ENCODE measurements around the gene LIPA.

LIPA gene

DNA sequence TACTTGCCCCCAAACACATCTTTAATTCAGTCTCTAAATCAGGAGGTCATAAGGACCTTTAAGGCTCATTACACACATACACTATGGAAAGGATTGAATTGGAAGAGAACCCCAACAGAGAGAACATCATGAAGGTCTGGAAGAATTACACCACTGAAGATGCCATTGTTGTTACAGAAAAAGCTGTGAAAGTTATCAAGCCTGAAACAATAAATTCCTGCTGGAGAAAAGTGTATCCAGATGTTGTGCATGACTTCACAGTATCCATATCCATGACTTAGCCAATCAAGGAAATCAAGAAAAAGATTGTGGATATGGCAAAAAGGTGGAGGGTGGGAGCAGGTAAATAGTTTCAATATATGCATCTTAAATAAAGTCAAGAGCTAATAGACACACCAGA is 13.7 kb downstream of the LIPA start:
- no peak for DNase-seq (ENCODE audit: low read depth)
- Histone ChIP-seq H3K36me3 (ENCODE audit: control insufficient read depth, insufficient read depth, low read length, severe bottlenecking) (peaks cover 20% of the 10 kb centered on the region), H3K9ac (ENCODE audit: low read length) (no peak overlapping the region), H3K4me1 (ENCODE audit: control insufficient read depth, insufficient read depth, low read length) (peaks cover 55% of the 10 kb centered on the region), H3K27me3 (replicated peaks; ENCODE audit: control insufficient read depth, insufficient read depth, low read length) (no peaks in the 10 kb centered on the region), H3K4me3 (ENCODE audit: low read length) (no peak overlapping the region), H3K9me3 (ENCODE audit: control insufficient read depth, low read length) (no peaks in the 10 kb centered on the region)

DNA sequence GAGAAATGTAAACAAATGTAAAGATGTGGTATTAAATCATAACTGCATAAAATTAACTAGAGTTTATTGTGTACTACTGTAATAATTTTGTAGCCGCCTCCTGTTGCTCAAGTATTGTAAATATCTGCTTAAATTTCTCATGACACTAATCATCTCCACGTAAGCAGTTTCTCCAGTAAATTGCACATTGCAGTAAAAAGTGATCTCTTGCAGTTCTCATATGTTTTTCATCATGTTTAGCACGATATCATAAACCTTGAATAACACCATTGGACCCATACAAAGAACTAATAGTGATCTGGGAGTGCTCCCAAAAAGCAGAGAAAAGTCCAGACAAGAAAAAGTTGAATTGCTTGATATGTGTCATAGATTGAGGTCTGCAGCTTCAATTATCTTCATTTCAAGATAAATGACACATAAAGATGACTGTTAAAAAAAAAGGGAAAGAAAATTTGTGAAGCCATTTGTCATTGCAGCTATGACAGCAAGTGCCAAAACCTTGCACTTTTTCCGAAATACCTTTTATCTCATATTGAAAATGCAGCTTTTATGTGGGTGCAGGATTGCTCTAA is 15.3 kb downstream of the LIPA start:
- peak; percentile 70 for DNase-seq (ENCODE audit: low read depth)
- Histone ChIP-seq H3K27me3 (replicated peaks; ENCODE audit: control insufficient read depth, insufficient read depth, low read length) (no peaks in the 10 kb centered on the region), H3K4me3 (ENCODE audit: low read length) (no peak overlapping the region), H3K4me1 (ENCODE audit: control insufficient read depth, insufficient read depth, low read length) (peaks cover 41% of the 10 kb centered on the region), H3K36me3 (ENCODE audit: control insufficient read depth, insufficient read depth, low read length, severe bottlenecking) (peaks cover 30% of the 10 kb centered on the region), H3K9me3 (ENCODE audit: control insufficient read depth, low read length) (no peaks in the 10 kb centered on the region), H3K9ac (ENCODE audit: low read length) (no peak overlapping the region)

DNA sequence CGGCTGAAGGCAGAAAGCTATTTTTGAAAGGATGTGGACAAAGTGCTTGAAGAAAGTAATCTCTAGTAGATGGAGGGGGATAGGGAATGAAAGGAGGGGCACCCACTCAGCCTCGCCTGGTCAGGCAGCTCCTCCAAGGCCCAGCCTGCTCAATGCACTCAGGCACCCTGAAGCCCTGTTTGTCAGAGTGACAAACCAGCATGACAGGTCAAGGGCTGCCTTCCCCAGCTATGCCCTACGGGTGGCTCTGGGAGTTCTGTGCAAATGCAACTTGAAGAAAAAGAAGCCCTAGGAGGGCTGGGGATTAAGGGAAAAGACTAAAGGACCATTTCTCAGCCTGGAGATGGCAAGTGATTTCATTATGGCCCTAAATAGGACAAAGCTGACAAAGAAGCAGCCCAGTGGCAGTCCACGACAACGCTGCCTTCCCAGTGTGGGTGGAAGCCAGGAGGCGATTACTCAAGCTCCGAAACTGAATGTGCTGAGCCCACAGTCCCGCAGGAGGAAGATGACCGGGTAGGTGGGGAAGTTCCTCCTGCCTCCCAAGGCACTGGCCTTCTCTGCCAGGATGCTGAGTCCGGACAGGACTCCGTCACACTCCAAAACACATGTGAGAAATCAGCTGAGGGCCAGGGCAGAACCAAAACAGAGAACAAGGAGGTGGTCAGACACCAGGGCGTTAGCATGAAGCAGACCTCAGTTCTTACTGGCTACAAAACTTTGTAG is 16.3 kb downstream of the LIPA start:
- Histone ChIP-seq H3K4me3 (ENCODE audit: low read length) (peak overlapping the region; percentile 8), H3K36me3 (ENCODE audit: control insufficient read depth, insufficient read depth, low read length, severe bottlenecking) (peaks cover 37% of the 10 kb centered on the region), H3K9me3 (ENCODE audit: control insufficient read depth, low read length) (no peaks in the 10 kb centered on the region), H3K4me1 (ENCODE audit: control insufficient read depth, insufficient read depth, low read length) (peaks cover 35% of the 10 kb centered on the region), H3K9ac (ENCODE audit: low read length) (peak overlapping the region; percentile 23), H3K27me3 (replicated peaks; ENCODE audit: control insufficient read depth, insufficient read depth, low read length) (no peaks in the 10 kb centered on the region)
- DNase-seq (ENCODE audit: low read depth) = no peak

DNA sequence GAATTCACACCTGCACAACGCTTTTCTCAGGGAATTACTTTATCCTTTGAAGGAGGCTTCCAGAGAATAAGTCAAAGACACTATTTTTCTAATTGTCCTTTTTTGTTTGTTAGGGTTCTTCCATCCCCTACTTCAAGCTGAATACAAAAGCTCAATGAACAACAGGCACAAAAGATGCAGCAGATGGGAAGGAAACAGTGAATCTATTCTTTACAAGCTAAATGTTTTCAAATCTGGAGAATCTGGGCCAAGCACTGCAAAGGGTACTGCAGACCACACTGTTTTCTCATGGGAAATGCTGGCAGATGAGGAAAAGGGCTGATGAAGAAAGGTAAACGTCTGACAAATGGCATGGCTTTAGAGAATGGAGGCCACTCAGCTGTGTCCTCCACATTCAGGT is 18.5 kb downstream of the LIPA start:
- Histone ChIP-seq H3K36me3 (ENCODE audit: control insufficient read depth, insufficient read depth, low read length, severe bottlenecking) (peaks cover 30% of the 10 kb centered on the region), H3K9me3 (ENCODE audit: control insufficient read depth, low read length) (no peaks in the 10 kb centered on the region), H3K27me3 (replicated peaks; ENCODE audit: control insufficient read depth, insufficient read depth, low read length) (no peaks in the 10 kb centered on the region), H3K9ac (ENCODE audit: low read length) (no peak overlapping the region), H3K4me1 (ENCODE audit: control insufficient read depth, insufficient read depth, low read length) (peaks cover 35% of the 10 kb centered on the region), H3K4me3 (ENCODE audit: low read length) (no peak overlapping the region)
- DNase-seq (ENCODE audit: low read depth) = no peak

DNA sequence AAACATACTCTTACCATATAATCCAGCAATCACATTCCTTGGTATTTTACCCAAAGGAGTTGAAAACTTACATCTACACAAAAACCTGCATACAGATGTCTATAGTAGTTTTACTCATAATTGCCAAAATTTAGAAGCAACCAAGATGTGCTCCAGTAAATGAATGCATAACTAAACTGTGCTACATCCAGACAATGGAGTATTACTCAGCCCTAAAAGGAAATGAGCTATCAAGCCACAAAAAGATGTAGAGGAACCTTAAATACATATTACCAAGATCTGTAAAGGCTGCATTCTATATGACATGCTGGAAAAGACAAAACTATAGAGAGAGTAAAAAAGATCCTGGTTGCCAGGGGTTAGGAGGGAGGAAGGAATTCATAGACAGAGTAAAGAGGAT is 22.6 kb downstream of the LIPA start:
- Histone ChIP-seq H3K27me3 (replicated peaks; ENCODE audit: control insufficient read depth, insufficient read depth, low read length) (no peaks in the 10 kb centered on the region), H3K36me3 (ENCODE audit: control insufficient read depth, insufficient read depth, low read length, severe bottlenecking) (peaks cover 60% of the 10 kb centered on the region), H3K9ac (ENCODE audit: low read length) (no peak overlapping the region), H3K9me3 (ENCODE audit: control insufficient read depth, low read length) (no peaks in the 10 kb centered on the region), H3K4me3 (ENCODE audit: low read length) (no peak overlapping the region), H3K4me1 (ENCODE audit: control insufficient read depth, insufficient read depth, low read length) (peaks cover 8% of the 10 kb centered on the region)
- DNase-seq (ENCODE audit: low read depth) = no peak

DNA sequence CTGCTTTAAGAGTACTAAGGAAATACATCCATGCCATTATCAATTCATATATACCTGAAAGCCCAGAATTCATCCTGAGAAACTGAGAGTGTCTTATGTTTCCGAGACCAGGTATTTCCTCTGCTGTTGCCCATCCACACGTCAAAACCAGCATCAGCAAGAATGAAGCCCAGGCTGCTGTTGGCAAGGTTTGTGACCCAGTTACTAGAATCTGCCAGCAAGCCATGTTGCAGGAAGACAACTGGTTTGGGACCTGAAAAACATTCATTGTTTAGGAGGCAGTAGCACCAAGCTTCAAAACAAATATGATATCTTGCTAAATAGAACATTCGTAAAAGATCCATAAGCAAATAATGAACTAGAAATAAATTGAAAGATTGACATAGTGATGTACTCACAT is 23.4 kb downstream of the LIPA start:
- Histone ChIP-seq H3K4me3 (ENCODE audit: low read length) (no peak overlapping the region), H3K27me3 (replicated peaks; ENCODE audit: control insufficient read depth, insufficient read depth, low read length) (no peaks in the 10 kb centered on the region), H3K36me3 (ENCODE audit: control insufficient read depth, insufficient read depth, low read length, severe bottlenecking) (peaks cover 67% of the 10 kb centered on the region), H3K9me3 (ENCODE audit: control insufficient read depth, low read length) (no peaks in the 10 kb centered on the region), H3K4me1 (ENCODE audit: control insufficient read depth, insufficient read depth, low read length) (no peaks in the 10 kb centered on the region), H3K9ac (ENCODE audit: low read length) (no peak overlapping the region)
- no peak for DNase-seq (ENCODE audit: low read depth)

DNA sequence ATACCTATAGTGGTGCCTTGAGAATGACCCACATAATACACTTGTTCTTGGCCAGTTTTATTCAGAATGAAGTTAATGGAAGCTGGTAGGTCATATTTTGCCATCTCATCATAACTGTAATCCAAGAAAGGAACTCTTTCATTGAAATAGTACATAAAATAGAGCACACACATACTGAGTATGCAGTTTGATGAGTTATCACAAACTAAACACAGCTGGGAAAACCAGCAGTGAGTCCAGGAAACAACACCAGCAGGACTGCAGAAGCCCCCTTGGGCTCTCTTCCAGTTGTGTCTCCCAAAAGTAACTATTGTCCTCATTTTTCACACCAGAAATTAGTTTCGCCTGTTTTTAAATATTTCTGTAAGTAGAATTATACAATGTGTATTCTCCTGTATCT is 24.7 kb downstream of the LIPA start:
- H3K27me3 ChIP-seq (replicated peaks; ENCODE audit: control insufficient read depth, insufficient read depth, low read length) = no peaks in the 10 kb centered on the region
- peaks cover 6% of the 10 kb centered on the region for H3K4me1 ChIP-seq (ENCODE audit: control insufficient read depth, insufficient read depth, low read length)
- no peak overlapping the region for H3K9ac ChIP-seq (ENCODE audit: low read length)
- no peak for DNase-seq (ENCODE audit: low read depth)
- H3K9me3 ChIP-seq (ENCODE audit: control insufficient read depth, low read length) = no peaks in the 10 kb centered on the region
- peaks cover 65% of the 10 kb centered on the region for H3K36me3 ChIP-seq (ENCODE audit: control insufficient read depth, insufficient read depth, low read length, severe bottlenecking)
- no peak overlapping the region for H3K4me3 ChIP-seq (ENCODE audit: low read length)

DNA sequence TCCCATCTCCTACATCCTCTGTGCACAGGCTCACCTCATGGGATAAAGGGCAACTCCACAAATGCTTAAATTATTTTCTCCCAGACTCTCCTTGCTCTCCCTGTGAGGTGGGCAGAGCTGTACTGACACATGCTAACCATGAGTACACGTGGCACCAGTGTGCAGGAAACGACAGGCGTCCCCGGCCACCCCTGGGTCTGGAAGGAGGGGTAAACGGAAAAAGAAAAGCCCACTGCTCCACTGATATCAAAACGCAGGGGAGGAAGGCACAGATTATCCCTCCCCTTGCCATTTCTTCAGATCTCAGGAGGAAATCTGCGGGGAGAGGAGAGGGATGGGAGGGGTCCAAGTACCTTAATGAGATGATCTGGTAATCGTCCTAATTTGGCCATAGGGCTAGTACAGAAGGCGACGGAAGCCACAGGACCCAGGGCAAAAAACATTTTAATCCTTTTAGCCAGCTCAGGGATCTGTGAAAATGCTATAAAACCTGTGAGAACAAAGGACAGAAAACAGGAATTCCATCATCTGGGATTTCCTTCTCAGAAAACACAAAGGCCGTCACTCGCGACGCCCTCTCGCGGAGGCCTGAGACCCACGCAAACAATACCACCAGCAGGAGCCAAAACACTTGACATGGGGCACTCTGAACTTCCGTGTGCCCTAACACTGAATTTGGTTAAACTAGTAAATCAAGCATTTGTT is 26.7 kb downstream of the LIPA start:
- DNase-seq (ENCODE audit: low read depth) = no peak
- H3K4me3 ChIP-seq (ENCODE audit: low read length) = no peak overlapping the region

DNA sequence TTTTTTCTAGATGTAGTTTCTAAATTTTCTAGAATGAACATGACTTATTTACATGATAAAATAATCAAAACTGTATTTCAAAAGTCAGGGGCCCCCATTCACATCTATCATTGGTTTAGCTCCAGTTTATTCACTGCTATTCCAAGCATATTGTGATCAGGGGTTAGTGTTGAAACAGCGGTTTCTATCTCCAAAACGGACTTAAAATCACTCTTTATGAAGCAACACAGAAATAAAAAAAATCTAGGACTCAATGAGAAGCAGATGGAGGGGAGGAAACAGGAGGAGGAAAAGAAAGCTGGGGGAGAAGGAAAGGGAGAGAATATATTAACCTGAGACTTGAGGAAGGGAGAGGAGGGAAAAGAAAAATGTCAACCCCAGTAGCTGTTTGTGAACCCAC is 29.7 kb downstream of the LIPA start:
- H3K9ac ChIP-seq (ENCODE audit: low read length) = peak overlapping the region; percentile 39
- H3K4me1 ChIP-seq (ENCODE audit: control insufficient read depth, insufficient read depth, low read length) = peaks cover 38% of the 10 kb centered on the region
- H3K9me3 ChIP-seq (ENCODE audit: control insufficient read depth, low read length) = no peaks in the 10 kb centered on the region
- no peaks in the 10 kb centered on the region for H3K27me3 ChIP-seq (replicated peaks; ENCODE audit: control insufficient read depth, insufficient read depth, low read length)
- no peak overlapping the region for H3K4me3 ChIP-seq (ENCODE audit: low read length)
- peak; percentile 69 for DNase-seq (ENCODE audit: low read depth)
- H3K36me3 ChIP-seq (ENCODE audit: control insufficient read depth, insufficient read depth, low read length, severe bottlenecking) = peaks cover 34% of the 10 kb centered on the region

More for the DNA sequence above, 26.7 kb downstream of the LIPA start:
- Histone ChIP-seq H3K9ac (ENCODE audit: low read length) (no peak overlapping the region), H3K36me3 (ENCODE audit: control insufficient read depth, insufficient read depth, low read length, severe bottlenecking) (peaks cover 49% of the 10 kb centered on the region), H3K4me1 (ENCODE audit: control insufficient read depth, insufficient read depth, low read length) (peaks cover 25% of the 10 kb centered on the region), H3K27me3 (replicated peaks; ENCODE audit: control insufficient read depth, insufficient read depth, low read length) (no peaks in the 10 kb centered on the region), H3K9me3 (ENCODE audit: control insufficient read depth, low read length) (no peaks in the 10 kb centered on the region)

DNA sequence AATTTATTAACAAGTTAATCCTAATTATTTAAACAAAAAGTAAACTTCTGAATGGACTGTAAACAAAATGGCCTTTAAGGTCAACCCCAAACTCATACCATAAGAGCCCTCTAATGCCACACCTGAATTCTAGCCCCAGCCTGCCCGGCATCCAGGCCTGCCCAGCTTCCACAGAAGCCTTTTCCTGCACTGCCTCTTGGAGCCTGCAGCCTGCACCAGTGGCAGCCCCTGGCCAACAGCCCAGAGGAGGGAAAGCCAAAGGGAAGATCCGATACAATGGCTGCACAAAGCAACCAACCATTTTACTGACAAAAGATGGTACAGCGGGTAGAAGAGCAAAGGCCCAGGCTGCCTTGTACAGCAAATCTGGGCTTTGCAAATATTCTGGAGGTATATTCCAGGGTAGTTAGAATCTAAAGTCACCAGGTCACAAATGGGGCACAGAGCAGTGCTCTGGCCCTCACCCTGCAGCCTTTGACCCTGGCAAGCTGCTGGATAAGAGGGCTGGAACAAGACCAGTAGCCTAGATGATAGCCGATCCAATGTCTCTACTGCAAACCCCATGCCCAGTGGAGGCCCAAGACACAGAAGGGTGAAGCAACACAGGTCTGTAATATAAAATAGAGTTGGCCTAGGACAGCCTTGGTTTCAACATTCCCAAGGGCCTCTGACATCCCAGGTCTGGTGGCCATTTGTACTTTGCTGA is 31.9 kb downstream of the LIPA start:
- DNase-seq (ENCODE audit: low read depth) = no peak
- Histone ChIP-seq H3K9ac (ENCODE audit: low read length) (peak overlapping the region; percentile 21), H3K4me3 (ENCODE audit: low read length) (no peak overlapping the region), H3K4me1 (ENCODE audit: control insufficient read depth, insufficient read depth, low read length) (peaks cover 44% of the 10 kb centered on the region), H3K27me3 (replicated peaks; ENCODE audit: control insufficient read depth, insufficient read depth, low read length) (no peaks in the 10 kb centered on the region), H3K9me3 (ENCODE audit: control insufficient read depth, low read length) (no peaks in the 10 kb centered on the region), H3K36me3 (ENCODE audit: control insufficient read depth, insufficient read depth, low read length, severe bottlenecking) (peaks cover 34% of the 10 kb centered on the region)

Measured in adipocyte (in vitro differentiated cells).